Left ventricle myocardium inferior (tissue), 1 donor: ENCODE results near the gene GRM7. TPM values are rescaled to one million over a fixed set of nuclear protein-coding genes. Genes with fewer than 3 reads are reported as not detected.
A peak's percentile ranks its signal among the peaks of the same experiment; 100 is the strongest.

ENCODE experiments used
- DNase-seq: peaks from one replicate; pipeline ENCODE4 v3.0.0-alpha.2; 2020
- H3K27ac ChIP-seq: fragments of 200-600 bp; replicated peaks from 2 replicates; pipeline ENCODE4 v1.8.0; 2021
- H3K27me3 ChIP-seq: fragments of 200-600 bp; 2 replicates; pipeline ENCODE4 v1.8.0; 2021; ENCODE audit warnings: low read depth
- H3K36me3 ChIP-seq: fragments of 200-600 bp; 2 replicates; pipeline ENCODE4 v1.8.0; 2021
- H3K4me1 ChIP-seq: fragments of 200-600 bp; 2 replicates; pipeline ENCODE4 v1.8.0; 2021
- H3K4me3 ChIP-seq: fragments of 200-600 bp; 2 replicates; pipeline ENCODE4 v1.8.0; 2021; ENCODE audit warnings: mild to moderate bottlenecking, moderate library complexity
- H3K9me3 ChIP-seq: fragments of 200-600 bp; replicated peaks from 2 replicates; pipeline ENCODE4 v1.8.0; 2021
- intact Hi-C: fragments of 100-400 bp; cut with micrococcal nuclease; formaldehyde crosslinking; loops from one replicate; pipeline ENCODE4 v1.11.0; 2022
- total RNA-seq: library from RNA; stranded (reverse); fragmentation: NEBNext Ultra II Directional; extraction: Animal tissue kit (Norgen Biotek cat#: 25700); gene quantifications from one replicate; pipeline ENCODE4 v1.2.1, GENCODE V29; 2021
- TF ChIP-seq, protein P1 (sequence below): fragments of 200-600 bp; IDR thresholded peaks from 2 replicates; pipeline ENCODE4 v1.8.0; 2021; ENCODE audit warnings: antibody characterized with exemption, mild to moderate bottlenecking, borderline replicate concordance
- donor health status: DM: no; HTN: yes; CAD: no; lungs with severe emphysema.

Gene GRM7
- total RNA-seq, 1 donor from 2014 or later: not detected

DNA sequence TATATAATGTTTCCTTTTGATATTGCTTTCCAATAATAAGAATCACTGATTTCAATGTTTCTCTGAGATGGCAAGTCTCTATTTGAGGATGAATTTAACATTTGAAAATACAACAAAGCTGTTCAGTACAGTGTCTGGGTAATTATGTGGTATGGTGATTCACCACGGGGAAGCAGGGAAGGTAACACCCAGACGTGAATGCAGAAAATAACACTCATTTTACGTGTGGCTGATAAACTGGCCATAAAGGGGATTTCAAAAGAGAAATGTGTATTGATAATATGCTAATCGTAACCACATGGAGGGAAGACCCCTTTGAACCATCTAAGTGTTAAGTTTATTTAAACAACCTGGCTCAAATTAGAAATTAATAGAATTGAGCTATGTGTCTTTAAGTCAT is 344.6 kb downstream of the GRM7 start:
- intact Hi-C loops: no loop called here
- Histone ChIP-seq H3K27ac (no peak overlapping the region), H3K4me3 (peak overlapping the region; percentile 30), H3K27me3 (no peaks in the 10 kb centered on the region), H3K36me3 (no peaks in the 10 kb centered on the region), H3K9me3 (peaks cover under 1% of the 10 kb centered on the region), H3K4me1 (no peaks in the 10 kb centered on the region)
- TF ChIP-seq, protein P1, sequence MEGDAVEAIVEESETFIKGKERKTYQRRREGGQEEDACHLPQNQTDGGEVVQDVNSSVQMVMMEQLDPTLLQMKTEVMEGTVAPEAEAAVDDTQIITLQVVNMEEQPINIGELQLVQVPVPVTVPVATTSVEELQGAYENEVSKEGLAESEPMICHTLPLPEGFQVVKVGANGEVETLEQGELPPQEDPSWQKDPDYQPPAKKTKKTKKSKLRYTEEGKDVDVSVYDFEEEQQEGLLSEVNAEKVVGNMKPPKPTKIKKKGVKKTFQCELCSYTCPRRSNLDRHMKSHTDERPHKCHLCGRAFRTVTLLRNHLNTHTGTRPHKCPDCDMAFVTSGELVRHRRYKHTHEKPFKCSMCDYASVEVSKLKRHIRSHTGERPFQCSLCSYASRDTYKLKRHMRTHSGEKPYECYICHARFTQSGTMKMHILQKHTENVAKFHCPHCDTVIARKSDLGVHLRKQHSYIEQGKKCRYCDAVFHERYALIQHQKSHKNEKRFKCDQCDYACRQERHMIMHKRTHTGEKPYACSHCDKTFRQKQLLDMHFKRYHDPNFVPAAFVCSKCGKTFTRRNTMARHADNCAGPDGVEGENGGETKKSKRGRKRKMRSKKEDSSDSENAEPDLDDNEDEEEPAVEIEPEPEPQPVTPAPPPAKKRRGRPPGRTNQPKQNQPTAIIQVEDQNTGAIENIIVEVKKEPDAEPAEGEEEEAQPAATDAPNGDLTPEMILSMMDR: no peak
- DNase-seq: no peak

DNA sequence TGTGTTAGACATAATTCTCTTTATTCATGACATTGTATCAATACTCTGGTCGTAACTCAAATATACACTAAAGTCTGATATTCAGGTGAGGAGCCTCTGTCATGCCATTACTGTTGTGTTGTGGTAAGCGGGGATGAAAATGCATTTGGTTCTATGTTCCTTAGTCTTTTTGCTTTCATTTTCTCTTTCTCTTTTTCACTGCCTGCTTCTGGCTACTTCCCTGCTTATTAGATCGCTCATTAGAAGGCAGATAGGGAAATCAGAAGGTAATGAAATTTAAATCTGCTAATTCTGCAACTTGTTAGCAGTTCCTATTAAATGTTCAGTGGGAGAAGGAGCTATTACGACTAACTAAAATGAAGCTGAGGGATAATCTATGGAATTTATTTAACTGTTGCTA is 345.0 kb downstream of the GRM7 start:
- H3K9me3 ChIP-seq: no peaks in the 10 kb centered on the region
- H3K36me3 ChIP-seq: no peaks in the 10 kb centered on the region
- no peak for DNase-seq
- H3K27ac ChIP-seq: no peak overlapping the region
- TF ChIP-seq, protein P1: no peak
- H3K4me3 ChIP-seq: peak overlapping the region; percentile 30
- intact Hi-C loops: no loop called here
- no peaks in the 10 kb centered on the region for H3K27me3 ChIP-seq
- no peaks in the 10 kb centered on the region for H3K4me1 ChIP-seq

DNA sequence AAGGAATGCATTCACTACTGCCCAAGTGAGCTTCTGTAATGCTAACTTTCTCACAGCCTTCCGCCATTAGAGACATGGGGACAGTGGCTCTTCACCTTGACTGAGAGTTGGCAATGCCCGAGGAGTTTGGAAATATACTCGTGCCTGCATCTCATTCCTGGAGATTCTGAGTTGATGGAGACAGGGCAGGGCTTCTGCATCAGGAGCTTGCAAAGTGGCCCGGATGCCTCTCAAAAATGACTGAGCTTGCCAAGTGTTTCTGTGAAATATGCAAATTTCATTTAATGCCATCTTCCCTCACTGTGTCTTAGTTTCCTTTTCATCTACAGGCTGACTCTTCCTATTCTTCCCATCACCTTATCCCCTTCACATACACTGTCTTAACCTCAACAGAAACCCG is 346.2 kb downstream of the GRM7 start:
- intact Hi-C loops: no loop called here
- Histone ChIP-seq H3K4me1 (no peaks in the 10 kb centered on the region), H3K9me3 (no peaks in the 10 kb centered on the region), H3K4me3 (no peak overlapping the region), H3K27me3 (no peaks in the 10 kb centered on the region), H3K36me3 (no peaks in the 10 kb centered on the region), H3K27ac (no peak overlapping the region)
- TF ChIP-seq, protein P1: no peak
- DNase-seq: no peak

DNA sequence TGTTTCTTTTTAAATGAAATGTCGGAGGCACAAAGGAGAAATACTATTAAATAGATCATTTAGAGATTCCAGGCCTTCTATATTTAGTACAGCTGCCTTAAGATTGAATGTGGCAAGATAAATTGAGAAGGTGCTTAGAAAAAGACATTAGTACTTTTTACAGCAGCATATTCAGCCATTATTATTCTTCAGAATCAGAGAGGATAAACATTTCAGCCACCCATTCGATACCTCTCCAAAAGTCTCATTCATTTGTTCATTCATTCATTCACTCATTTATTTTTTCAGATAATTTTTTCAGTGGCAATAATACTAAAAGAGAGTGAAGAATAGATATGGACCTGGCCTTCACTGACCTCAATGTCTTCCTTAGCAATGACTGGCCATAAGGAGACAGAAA is 347.0 kb downstream of the GRM7 start:
- intact Hi-C loops: no loop called here
- H3K9me3 ChIP-seq: no peaks in the 10 kb centered on the region
- no peaks in the 10 kb centered on the region for H3K4me1 ChIP-seq
- DNase-seq: no peak
- H3K27ac ChIP-seq: no peak overlapping the region
- H3K27me3 ChIP-seq: no peaks in the 10 kb centered on the region
- H3K36me3 ChIP-seq: no peaks in the 10 kb centered on the region
- no peak overlapping the region for H3K4me3 ChIP-seq
- TF ChIP-seq, protein P1: no peak

DNA sequence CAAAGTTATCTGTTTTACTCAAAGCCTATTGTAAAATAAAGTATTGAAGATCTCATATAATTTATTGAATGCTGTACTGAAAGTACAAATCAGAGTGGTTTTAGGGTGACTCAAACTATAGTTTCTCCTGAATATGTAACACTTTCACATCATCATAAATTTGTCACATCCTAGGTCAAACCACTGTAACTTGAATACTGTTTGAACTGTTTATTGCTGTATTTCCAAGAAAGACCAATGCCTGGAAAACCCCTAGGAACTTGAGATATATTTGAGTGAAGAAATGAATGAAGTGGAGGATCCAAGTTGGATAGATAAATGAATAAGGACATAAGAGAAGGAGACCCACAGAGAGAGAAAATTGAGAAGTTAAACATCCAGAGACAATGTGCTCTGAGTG is 348.2 kb downstream of the GRM7 start:
- H3K27me3 ChIP-seq: no peaks in the 10 kb centered on the region
- H3K27ac ChIP-seq: no peak overlapping the region
- H3K9me3 ChIP-seq: no peaks in the 10 kb centered on the region
- intact Hi-C loops: no loop called here
- H3K4me1 ChIP-seq: no peaks in the 10 kb centered on the region
- DNase-seq: no peak
- H3K36me3 ChIP-seq: no peaks in the 10 kb centered on the region
- TF ChIP-seq, protein P1: no peak
- H3K4me3 ChIP-seq: no peak overlapping the region

DNA sequence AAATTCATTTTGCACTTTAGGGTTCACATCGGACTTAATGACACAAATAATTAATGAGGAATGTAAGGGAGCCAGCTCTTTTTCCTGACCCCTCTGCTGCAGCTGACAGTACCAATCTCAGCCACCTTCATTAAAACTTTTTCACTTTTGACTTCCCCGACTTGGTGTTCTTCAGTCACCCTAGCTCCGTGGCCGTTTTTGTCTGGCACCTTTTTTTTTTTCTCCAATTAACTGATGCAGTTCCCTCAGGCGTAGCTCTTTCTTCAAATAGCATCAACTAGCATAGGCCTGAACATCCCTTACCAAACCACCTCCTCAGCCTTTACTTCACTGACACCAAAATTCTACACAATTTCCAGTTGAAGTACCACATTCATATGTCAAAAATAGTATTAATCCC is 350.8 kb downstream of the GRM7 start:
- no peak for DNase-seq
- Histone ChIP-seq H3K9me3 (no peaks in the 10 kb centered on the region), H3K27ac (no peak overlapping the region), H3K4me1 (no peaks in the 10 kb centered on the region), H3K4me3 (no peak overlapping the region), H3K36me3 (no peaks in the 10 kb centered on the region), H3K27me3 (no peaks in the 10 kb centered on the region)
- TF ChIP-seq, protein P1: no peak
- intact Hi-C loops: no loop called here
